ENCODE data around the gene OVOL1. TPM values are rescaled to one million over a fixed set of nuclear protein-coding genes. Genes with fewer than 3 reads are reported as not detected.

Gene OVOL1
- total and polyA plus RNA-seq, 2 of the 13 experiments (the other 11 are each of a cell fraction or from before 2014, with no cell fraction given) = 0.01 TPM; not detected in 1

GRCh38 chr11:65821107-65821506 lies 34.2 kb downstream of the OVOL1 start (continued):
- no peak for TF ChIP-seq PBX2 (CRISPR knock-in tag; IDR thresholded peaks at IDR 0.05)
- TF ChIP-seq KDM6A (CRISPR knock-in tag; IDR thresholded peaks at IDR 0.05; ENCODE audit: low read depth) = peak; percentile 20; the same call in 1 of the 2 replicates
- no peak for TF ChIP-seq BCLAF1 (IDR thresholded peaks at IDR 0.05)
- no peak for TF ChIP-seq ZNF883 (CRISPR knock-in tag; IDR thresholded peaks at IDR 0.05; ENCODE audit: not compliant biosample characterization)
- peak; percentile 80 for TF ChIP-seq SALL1 (CRISPR knock-in tag; IDR thresholded peaks at IDR 0.05)
- 0 out of 2 replicates have a peak, but pooled peaks have one; percentile 56 for TF ChIP-seq ZNF644 (CRISPR knock-in tag; IDR thresholded peaks at IDR 0.05; ENCODE audit: low read depth)
- TF ChIP-seq REST (IDR thresholded peaks at IDR 0.05; ENCODE audit: borderline replicate concordance in 1 of 2, low read depth in 1 of 2, low read length in 2 of 2) = no peak
- TF ChIP-seq ZNF441 (CRISPR knock-in tag; IDR thresholded peaks at IDR 0.05; ENCODE audit: borderline replicate concordance) = no peak
- TF ChIP-seq, protein P1, sequence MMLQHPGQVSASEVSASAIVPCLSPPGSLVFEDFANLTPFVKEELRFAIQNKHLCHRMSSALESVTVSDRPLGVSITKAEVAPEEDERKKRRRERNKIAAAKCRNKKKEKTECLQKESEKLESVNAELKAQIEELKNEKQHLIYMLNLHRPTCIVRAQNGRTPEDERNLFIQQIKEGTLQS (CRISPR knock-in tag; IDR thresholded peaks at IDR 0.05) = no peak
- TF ChIP-seq SP5 (CRISPR knock-in tag; IDR thresholded peaks at IDR 0.05; ENCODE audit: borderline replicate concordance, low read depth) = no peak
- TF ChIP-seq ZZZ3 (CRISPR knock-in tag; IDR thresholded peaks at IDR 0.05; ENCODE audit: borderline replicate concordance) = no peak
- 0 out of 2 replicates have a peak, but pooled peaks have one; percentile 56 for TF ChIP-seq ZFP90 (CRISPR knock-in tag; IDR thresholded peaks at IDR 0.05; ENCODE audit: borderline replicate concordance)
- TF ChIP-seq GTF2F1 (IDR thresholded peaks at IDR 0.05; ENCODE audit: low read length) = no peak
- TF ChIP-seq RBFOX2 (IDR thresholded peaks at IDR 0.05; ENCODE audit: low read depth, low read length) = no peak
- no peak for TF ChIP-seq ZNF180 (CRISPR knock-in tag; IDR thresholded peaks at IDR 0.05; ENCODE audit: borderline replicate concordance, low read depth)
- TF ChIP-seq ZNF614 (CRISPR knock-in tag; IDR thresholded peaks at IDR 0.05; ENCODE audit: borderline replicate concordance) = no peak
- TF ChIP-seq ZNF839 (CRISPR knock-in tag; IDR thresholded peaks at IDR 0.05; ENCODE audit: borderline replicate concordance) = no peak
- no peak for TF ChIP-seq CBX5 (CRISPR knock-in tag; IDR thresholded peaks at IDR 0.05; ENCODE audit: borderline replicate concordance)
- TF ChIP-seq SIN3A (IDR thresholded peaks at IDR 0.05; ENCODE audit: borderline replicate concordance, low read depth, low read length) = no peak
- no peak for TF ChIP-seq AGO1 (IDR thresholded peaks at IDR 0.05; ENCODE audit: low read depth, low read length, poor library complexity, severe bottlenecking)
- TF ChIP-seq ZSCAN21 (CRISPR knock-in tag; IDR thresholded peaks at IDR 0.05; ENCODE audit: borderline replicate concordance) = no peak
- no peak for TF ChIP-seq ZNF3 (CRISPR knock-in tag; IDR thresholded peaks at IDR 0.05)
- no peak for TF ChIP-seq SSRP1 (CRISPR knock-in tag; IDR thresholded peaks at IDR 0.05)
- TF ChIP-seq MTA1 (CRISPR knock-in tag; IDR thresholded peaks at IDR 0.05; ENCODE audit: borderline replicate concordance) = peak; percentile 35; the same call in 1 of the 2 replicates
- no peak for TF ChIP-seq NFKBIZ (CRISPR knock-in tag; IDR thresholded peaks at IDR 0.05)

Measured in HepG2 (cell line).